ENCODE results near the gene KNTC1. TPM values are rescaled to one million over a fixed set of nuclear protein-coding genes. Genes with fewer than 3 reads are reported as not detected.
"Not testable (repeated sequence)": the region's sequence is repeated elsewhere in the genome, so short reads cannot be mapped to it uniquely, and the experiment has no call there.

Gene KNTC1
- total and polyA plus RNA-seq, 9 donors = 13.8 to 27.7 (median 18.2) TPM

DNA sequence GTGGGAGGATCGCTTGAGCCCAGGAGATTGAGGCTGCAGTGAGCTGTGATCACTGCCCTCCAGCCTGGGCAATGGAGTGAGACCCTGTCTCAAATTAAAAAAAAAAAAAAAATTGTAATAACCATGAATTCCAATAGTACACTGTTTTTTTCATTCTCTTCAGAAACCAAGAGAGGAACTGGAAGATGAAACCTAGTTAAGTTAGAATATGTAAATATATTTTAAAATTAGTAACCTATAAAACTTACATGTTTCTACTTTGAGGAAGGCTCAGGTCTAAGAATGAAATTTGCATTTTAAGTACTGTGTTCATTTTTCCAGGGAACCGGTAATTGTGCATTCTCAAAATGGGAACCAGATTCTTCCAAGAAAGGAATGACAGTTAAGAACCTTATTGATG is 18.8 kb downstream of the KNTC1 start:
- no peak for DNase-seq
- peaks cover 14% of the 10 kb centered on the region for H3K36me3 ChIP-seq (ENCODE audit: control insufficient read depth, insufficient read depth, low read length)
- no peaks in the 10 kb centered on the region for H3K27me3 ChIP-seq (ENCODE audit: control insufficient read depth, insufficient read depth, low read length)
- H3K4me3 ChIP-seq (ENCODE audit: low read length) = no peak overlapping the region
- H3K9me3 ChIP-seq (replicated peaks; ENCODE audit: control insufficient read depth, low read depth, low read length) = no peaks in the 10 kb centered on the region
- no peaks in the 10 kb centered on the region for H3K4me1 ChIP-seq (ENCODE audit: control insufficient read depth, insufficient read depth, low read length)
- H3K27ac ChIP-seq (ENCODE audit: low read length) = no peak overlapping the region
- WGBS (ENCODE audit: insufficient coverage) = no CpG with 5 or more reads among the region's 2 CpGs

DNA sequence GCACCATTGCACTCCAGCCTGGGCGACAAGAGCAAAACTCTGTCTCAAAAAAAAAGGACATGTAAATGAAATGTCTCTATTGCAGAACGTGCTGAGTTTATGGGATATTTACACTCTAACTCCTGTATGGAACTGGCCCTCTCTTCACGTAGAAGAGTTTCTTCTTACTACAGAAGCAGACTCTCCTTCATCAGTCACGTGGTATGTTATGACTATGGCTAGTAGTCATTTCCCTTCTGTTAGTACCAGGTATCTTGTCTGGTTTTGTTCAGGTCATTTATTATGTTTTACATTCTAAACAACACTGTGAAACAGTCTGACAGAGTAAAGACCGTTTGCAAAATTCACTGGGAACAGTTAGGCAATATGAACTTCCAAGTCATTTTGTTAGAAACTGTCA is 20.3 kb downstream of the KNTC1 start:
- no CpG with 5 or more reads among the region's 5 CpGs for WGBS (ENCODE audit: insufficient coverage)
- Histone ChIP-seq H3K27me3 (ENCODE audit: control insufficient read depth, insufficient read depth, low read length) (no peaks in the 10 kb centered on the region), H3K4me3 (ENCODE audit: low read length) (no peak overlapping the region), H3K9me3 (replicated peaks; ENCODE audit: control insufficient read depth, low read depth, low read length) (no peaks in the 10 kb centered on the region), H3K4me1 (ENCODE audit: control insufficient read depth, insufficient read depth, low read length) (no peaks in the 10 kb centered on the region), H3K36me3 (ENCODE audit: control insufficient read depth, insufficient read depth, low read length) (peaks cover 19% of the 10 kb centered on the region), H3K27ac (ENCODE audit: low read length) (no peak overlapping the region)
- DNase-seq = no peak

DNA sequence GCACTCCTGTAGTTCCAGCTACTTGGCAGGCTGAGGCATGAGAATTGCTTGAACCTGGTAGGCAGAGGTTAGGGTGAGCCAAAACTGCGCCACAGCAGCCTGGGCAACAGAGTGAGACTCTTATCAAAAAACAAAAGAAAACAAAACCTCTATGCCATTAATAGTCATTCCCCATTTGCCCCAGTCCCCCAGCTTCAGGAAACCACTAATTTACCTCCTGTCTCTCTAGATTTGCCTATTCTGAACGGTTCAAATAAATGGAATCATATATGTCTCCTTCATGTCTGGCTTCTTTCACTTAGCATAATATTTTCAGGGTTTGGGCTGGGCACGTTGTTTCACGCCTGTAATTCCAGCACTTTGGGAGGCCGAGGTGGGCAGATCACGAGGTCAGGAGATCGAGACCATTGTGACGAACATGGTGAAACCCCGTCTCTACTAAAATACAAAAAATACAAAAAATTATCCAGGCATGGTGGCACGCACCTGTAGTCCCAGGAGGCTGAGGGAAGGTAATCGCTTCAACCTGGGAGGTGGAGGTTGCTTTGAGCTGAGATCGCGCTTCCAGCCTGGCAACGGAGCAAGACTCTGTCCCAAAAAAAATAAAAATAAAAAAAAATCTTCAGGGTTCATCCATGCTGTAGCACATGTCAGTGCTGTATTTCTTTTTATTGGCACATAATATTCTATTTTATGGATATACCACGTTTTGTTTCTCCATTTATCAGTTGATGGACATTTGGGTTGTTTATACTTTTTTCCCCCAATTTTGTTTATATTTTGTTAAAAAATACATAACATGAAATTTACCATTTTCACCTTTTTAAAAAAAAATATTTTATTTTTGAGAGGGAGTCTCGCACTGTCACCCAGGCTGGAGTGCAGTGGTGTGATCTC is 31.9 kb downstream of the KNTC1 start:
- peaks cover 35% of the 10 kb centered on the region for H3K36me3 ChIP-seq (ENCODE audit: control insufficient read depth, insufficient read depth, low read length)
- WGBS (ENCODE audit: insufficient coverage) = 100% methylated on average over 5 of the region's 16 CpGs

DNA sequence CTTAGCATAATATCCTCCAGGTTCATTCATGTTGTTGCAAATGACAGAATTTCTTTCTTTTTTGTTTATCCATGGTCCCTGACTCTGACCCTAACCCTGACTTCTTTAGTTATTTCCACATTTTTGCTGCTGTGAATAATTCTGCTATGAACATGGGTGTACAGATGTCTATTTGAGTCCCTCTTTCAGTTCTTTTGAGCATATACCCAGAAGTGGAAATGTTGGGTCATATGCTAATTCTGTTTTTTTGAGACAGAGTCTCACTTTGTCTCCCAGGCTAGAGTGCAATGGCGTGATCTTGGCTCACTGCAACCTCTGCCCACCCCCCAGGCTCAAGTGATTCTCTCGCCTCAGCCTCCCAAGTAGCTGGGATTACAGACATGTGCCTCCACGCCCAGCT is 33.1 kb downstream of the KNTC1 start:
- no peaks in the 10 kb centered on the region for H3K27me3 ChIP-seq (ENCODE audit: control insufficient read depth, insufficient read depth, low read length)
- WGBS (ENCODE audit: insufficient coverage) = no CpG with 5 or more reads among the region's 3 CpGs
- peaks cover 30% of the 10 kb centered on the region for H3K36me3 ChIP-seq (ENCODE audit: control insufficient read depth, insufficient read depth, low read length)
- no peaks in the 10 kb centered on the region for H3K4me1 ChIP-seq (ENCODE audit: control insufficient read depth, insufficient read depth, low read length)
- no peaks in the 10 kb centered on the region for H3K9me3 ChIP-seq (replicated peaks; ENCODE audit: control insufficient read depth, low read depth, low read length)
- H3K4me3 ChIP-seq (ENCODE audit: low read length) = no peak overlapping the region
- no peak overlapping the region for H3K27ac ChIP-seq (ENCODE audit: low read length)
- DNase-seq = no peak

More for the DNA sequence above, 31.9 kb downstream of the KNTC1 start:
- no peak overlapping the region for H3K4me3 ChIP-seq (ENCODE audit: low read length)
- H3K27ac ChIP-seq (ENCODE audit: low read length) = no peak overlapping the region
- H3K9me3 ChIP-seq (replicated peaks; ENCODE audit: control insufficient read depth, low read depth, low read length) = no peaks in the 10 kb centered on the region
- H3K4me1 ChIP-seq (ENCODE audit: control insufficient read depth, insufficient read depth, low read length) = no peaks in the 10 kb centered on the region
- H3K27me3 ChIP-seq (ENCODE audit: control insufficient read depth, insufficient read depth, low read length) = no peaks in the 10 kb centered on the region
- DNase-seq = no peak

DNA sequence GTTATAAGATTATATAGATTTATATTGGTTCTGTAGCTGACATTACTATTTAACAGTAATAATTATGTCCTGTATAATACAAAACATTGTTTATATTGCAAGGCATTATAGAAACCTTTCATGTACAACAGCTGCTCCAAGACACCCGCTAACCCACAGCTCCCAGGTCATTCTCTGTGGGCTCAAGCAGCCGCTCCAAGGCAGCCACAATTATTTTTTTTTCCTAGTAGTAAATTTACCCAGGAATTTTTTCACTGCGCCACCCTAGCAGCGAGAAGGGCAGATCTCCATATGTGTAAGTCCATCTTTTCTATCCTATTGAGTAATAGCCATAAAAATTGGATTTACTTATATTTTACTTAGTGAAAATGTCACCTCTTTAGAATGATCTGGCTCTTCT is 36.3 kb downstream of the KNTC1 start:
- Histone ChIP-seq H3K9me3 (replicated peaks; ENCODE audit: control insufficient read depth, low read depth, low read length) (no peaks in the 10 kb centered on the region), H3K27me3 (ENCODE audit: control insufficient read depth, insufficient read depth, low read length) (no peaks in the 10 kb centered on the region), H3K4me1 (ENCODE audit: control insufficient read depth, insufficient read depth, low read length) (no peaks in the 10 kb centered on the region), H3K36me3 (ENCODE audit: control insufficient read depth, insufficient read depth, low read length) (peaks cover 30% of the 10 kb centered on the region), H3K27ac (ENCODE audit: low read length) (no peak overlapping the region), H3K4me3 (ENCODE audit: low read length) (no peak overlapping the region)
- WGBS (ENCODE audit: insufficient coverage) = 80% methylated on average over 1 of the region's 4 CpGs
- DNase-seq = no peak

DNA sequence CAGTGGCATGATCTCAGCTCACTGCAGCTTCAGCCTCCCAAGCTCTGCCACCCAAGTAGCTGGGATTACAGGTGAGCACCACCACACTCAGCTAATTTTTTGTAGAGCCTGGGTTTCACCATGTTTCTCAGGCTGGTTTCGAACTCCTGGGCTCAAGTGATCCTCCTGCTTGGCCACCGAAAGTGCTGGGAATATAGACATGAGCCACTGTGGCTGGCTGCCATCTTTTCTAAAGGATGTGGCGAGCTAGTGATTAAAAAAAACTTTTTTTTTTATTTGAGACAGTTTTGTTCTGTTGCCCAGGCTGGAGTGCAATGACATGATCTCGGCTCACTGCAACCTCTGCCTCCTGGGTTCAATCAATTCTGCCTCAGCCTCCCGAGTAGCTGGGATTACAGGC is 39.8 kb downstream of the KNTC1 start:
- not testable (repeated sequence) for H3K4me1 ChIP-seq (ENCODE audit: control insufficient read depth, insufficient read depth, low read length); DNase-seq; H3K9me3 ChIP-seq (replicated peaks; ENCODE audit: control insufficient read depth, low read depth, low read length); H3K27me3 ChIP-seq (ENCODE audit: control insufficient read depth, insufficient read depth, low read length); H3K4me3 ChIP-seq (ENCODE audit: low read length); H3K27ac ChIP-seq (ENCODE audit: low read length)
- H3K36me3 ChIP-seq (ENCODE audit: control insufficient read depth, insufficient read depth, low read length) = peaks cover 20% of the 10 kb centered on the region
- WGBS (ENCODE audit: insufficient coverage) = 96% methylated on average over 4 of the region's 5 CpGs

DNA sequence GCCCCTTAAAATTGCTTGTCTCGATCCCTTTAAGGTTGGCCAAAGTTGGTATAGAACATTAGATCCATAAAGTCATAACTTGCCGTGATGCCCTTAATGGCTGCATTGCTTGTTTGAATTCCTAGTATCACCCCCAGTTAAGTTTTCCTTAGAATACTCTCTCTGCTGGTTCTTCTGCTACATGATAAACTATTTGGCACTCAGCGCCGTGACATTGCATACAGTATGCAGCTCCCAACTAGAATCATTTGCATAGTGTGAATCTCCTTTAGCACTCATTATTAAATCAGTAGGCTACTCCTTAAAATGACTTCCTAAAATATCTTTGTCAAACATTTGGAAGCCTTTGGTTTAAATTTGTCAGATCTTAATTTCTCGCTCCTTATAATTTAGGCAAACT is 42.2 kb downstream of the KNTC1 start:
- 94% methylated on average over 5 of the region's 5 CpGs for WGBS (ENCODE audit: insufficient coverage)
- no peak for DNase-seq
- Histone ChIP-seq H3K4me1 (ENCODE audit: control insufficient read depth, insufficient read depth, low read length) (no peaks in the 10 kb centered on the region), H3K27ac (ENCODE audit: low read length) (no peak overlapping the region), H3K36me3 (ENCODE audit: control insufficient read depth, insufficient read depth, low read length) (peaks cover 25% of the 10 kb centered on the region), H3K27me3 (ENCODE audit: control insufficient read depth, insufficient read depth, low read length) (no peaks in the 10 kb centered on the region), H3K9me3 (replicated peaks; ENCODE audit: control insufficient read depth, low read depth, low read length) (no peaks in the 10 kb centered on the region), H3K4me3 (ENCODE audit: low read length) (no peak overlapping the region)

DNA sequence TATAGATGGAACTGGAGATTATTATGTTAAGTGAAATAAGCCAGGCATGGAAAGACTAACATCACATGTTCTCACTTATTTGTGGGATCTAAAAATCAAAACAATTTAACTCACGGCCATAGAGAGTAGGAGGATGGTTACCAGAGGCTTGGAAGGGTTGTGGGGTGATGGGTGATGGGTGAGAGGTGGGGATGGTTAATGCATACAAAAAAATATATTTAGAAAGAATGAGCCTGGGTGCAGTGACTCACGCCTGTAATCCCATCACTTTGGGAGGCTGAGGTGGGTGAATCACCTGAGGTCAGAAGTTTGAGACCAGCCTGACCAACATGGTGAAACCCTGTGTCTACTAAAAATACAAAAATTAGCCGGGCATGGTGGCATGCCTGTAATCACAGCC is 43.0 kb downstream of the KNTC1 start:
- H3K36me3 ChIP-seq (ENCODE audit: control insufficient read depth, insufficient read depth, low read length) = peaks cover 31% of the 10 kb centered on the region
- H3K27me3 ChIP-seq (ENCODE audit: control insufficient read depth, insufficient read depth, low read length); H3K9me3 ChIP-seq (replicated peaks; ENCODE audit: control insufficient read depth, low read depth, low read length); H3K27ac ChIP-seq (ENCODE audit: low read length); DNase-seq; H3K4me1 ChIP-seq (ENCODE audit: control insufficient read depth, insufficient read depth, low read length); H3K4me3 ChIP-seq (ENCODE audit: low read length): not testable (repeated sequence)
- 100% methylated on average over 1 of the region's 3 CpGs for WGBS (ENCODE audit: insufficient coverage)

DNA sequence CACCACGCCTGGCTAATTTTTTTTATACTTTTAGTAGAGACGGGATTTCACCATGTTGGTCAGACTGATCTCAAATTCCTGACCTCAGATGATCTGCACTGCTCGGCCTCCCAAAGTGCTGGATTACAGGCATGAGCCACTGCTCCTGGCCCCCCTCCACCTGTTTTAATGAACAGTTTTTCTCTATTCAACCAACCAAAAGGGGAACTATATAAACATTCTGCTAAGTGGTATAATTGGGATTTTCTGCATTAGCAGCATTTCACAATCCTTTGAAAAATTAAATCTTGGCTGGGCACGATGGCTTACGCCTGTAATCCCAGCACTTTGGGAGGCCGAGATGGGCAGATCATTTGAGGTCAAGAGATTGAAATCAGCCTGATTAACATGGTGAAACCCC is 44.8 kb downstream of the KNTC1 start:
- H3K9me3 ChIP-seq (replicated peaks; ENCODE audit: control insufficient read depth, low read depth, low read length) = no peaks in the 10 kb centered on the region
- 96% methylated on average over 4 of the region's 6 CpGs for WGBS (ENCODE audit: insufficient coverage)
- H3K27ac ChIP-seq (ENCODE audit: low read length) = no peak overlapping the region
- H3K4me1 ChIP-seq (ENCODE audit: control insufficient read depth, insufficient read depth, low read length) = no peaks in the 10 kb centered on the region
- H3K27me3 ChIP-seq (ENCODE audit: control insufficient read depth, insufficient read depth, low read length) = no peaks in the 10 kb centered on the region
- no peak for DNase-seq
- H3K4me3 ChIP-seq (ENCODE audit: low read length) = no peak overlapping the region
- peaks cover 35% of the 10 kb centered on the region for H3K36me3 ChIP-seq (ENCODE audit: control insufficient read depth, insufficient read depth, low read length)

DNA sequence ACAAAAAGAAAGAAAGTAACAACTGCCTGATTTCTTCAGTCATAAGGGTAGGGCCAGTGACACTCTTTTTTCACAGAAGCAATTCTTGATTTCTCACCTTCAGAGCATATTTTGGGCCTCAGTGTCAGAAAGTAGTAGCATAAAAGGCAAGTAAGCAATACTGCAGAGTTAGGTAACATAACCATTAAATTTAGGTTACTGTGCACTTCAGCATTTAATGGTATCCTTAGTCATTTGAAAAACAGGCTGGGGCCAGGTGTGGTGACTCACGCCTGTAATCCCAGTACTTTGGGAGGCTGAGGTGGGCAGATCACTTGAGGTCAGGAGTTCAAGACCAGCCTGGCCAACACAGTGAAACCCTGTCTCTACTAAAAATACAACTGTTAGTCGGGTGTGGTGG is 56.2 kb downstream of the KNTC1 start:
- not testable (repeated sequence) for H3K27me3 ChIP-seq (ENCODE audit: control insufficient read depth, insufficient read depth, low read length); DNase-seq; H3K27ac ChIP-seq (ENCODE audit: low read length); H3K9me3 ChIP-seq (replicated peaks; ENCODE audit: control insufficient read depth, low read depth, low read length); H3K4me1 ChIP-seq (ENCODE audit: control insufficient read depth, insufficient read depth, low read length); H3K4me3 ChIP-seq (ENCODE audit: low read length)
- peaks cover 26% of the 10 kb centered on the region for H3K36me3 ChIP-seq (ENCODE audit: control insufficient read depth, insufficient read depth, low read length)
- WGBS (ENCODE audit: insufficient coverage) = no CpG with 5 or more reads among the region's 2 CpGs

Measured in muscle of leg (tissue), 11 donors.